KOPT-K1 (cell line): ENCODE data around the gene PGBD1.

Experiments used
- H3K27ac ChIP-seq: fragments of 200-600 bp; sonication (generic); 2 replicates; pipeline ENCODE4 v1.5.1; 2016; ENCODE audit warnings: antibody characterized with exemption, mild to moderate bottlenecking, low read depth, low read length; ENCODE audit not compliant: poor library complexity, severe bottlenecking
- H3K36me3 ChIP-seq: fragments of 200-600 bp; sonication (generic); 2 replicates; pipeline ENCODE4 v1.5.1; 2017; ENCODE audit warnings: antibody characterized with exemption, mild to moderate bottlenecking, low read length, moderate library complexity; ENCODE audit not compliant: insufficient read depth
- H3K9me3 ChIP-seq: fragments of 200-600 bp; sonication (generic); 2 replicates; pipeline ENCODE4 v1.5.1; 2017; ENCODE audit warnings: antibody characterized with exemption, low read length, mild to moderate bottlenecking; ENCODE audit not compliant: insufficient read depth, poor library complexity, severe bottlenecking

Gene PGBD1

DNA sequence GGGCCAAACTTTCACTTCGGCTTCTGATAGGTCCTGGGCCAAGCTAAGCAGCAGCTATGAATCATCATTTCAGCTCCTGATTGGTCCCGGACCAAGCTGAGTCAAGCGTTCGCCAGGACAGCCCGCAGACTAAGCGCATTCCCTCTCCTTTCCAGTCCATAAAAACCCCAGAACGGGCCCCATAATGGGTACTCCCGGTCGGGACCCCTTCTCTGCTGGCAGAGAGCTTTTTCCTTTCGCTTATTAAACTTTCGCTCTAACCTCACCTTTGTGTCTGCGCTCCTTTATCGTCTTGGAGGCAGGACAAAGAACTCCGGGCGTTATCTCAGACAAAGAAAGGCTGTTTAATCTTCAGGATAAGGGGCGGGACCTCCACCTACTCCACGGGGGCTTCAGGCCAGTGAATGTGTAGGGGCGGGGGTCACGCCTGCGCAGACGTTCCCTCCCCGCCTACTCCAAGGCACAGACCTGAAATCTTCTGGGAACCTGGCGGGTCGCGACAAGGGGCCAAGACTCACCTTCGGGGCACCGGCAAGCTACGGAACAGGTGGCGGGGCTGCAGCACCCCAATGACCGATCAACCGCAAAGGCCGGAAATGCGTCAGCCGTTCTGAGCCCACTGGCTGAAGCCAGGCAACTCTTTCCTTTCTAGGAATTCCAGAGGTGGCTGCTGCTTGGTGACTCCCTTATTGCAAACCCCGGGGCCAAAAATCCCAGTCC, 54.4 kb downstream of the PGBD1 start, which contains the start of gene ZSCAN31:
ZSCAN31 (minus strand) TSS at position 585 of the 720 bp plus-strand sequence. CDS start 6,465 bp downstream, outside the sequence.
- H3K36me3 ChIP-seq = no peaks in the 10 kb centered on the region
- H3K9me3 ChIP-seq = peaks cover 9% of the 10 kb centered on the region
- H3K27ac ChIP-seq = peak within 1 kb of the TSS; percentile 82

GRCh38 chr6:28336284-28337120, 55.1 kb downstream of the PGBD1 start:
- Histone ChIP-seq H3K9me3 (peaks cover 9% of the 10 kb centered on the region), H3K27ac (peak overlapping the region; percentile 82), H3K36me3 (no peaks in the 10 kb centered on the region)

DNA sequence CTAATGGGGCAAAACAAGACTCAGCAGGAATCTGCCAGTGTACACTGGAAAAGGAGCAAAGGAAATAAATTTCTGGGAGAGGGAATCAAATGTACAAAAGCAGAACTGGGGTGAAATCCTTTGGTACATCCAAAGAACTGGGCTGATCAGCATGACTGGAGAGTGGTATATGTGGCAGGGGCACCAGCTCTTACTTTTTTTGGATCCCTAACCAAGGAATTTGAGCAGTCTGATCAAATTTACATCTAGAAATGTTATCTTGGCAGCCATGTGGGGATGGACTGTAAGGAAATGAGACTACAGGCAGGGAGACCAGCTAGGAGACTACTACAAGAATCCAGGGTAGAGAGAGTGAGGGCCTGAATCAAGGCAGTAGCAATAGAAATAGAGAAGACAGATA, 55.7 kb downstream of the PGBD1 start:
- peaks cover 9% of the 10 kb centered on the region for H3K9me3 ChIP-seq
- H3K36me3 ChIP-seq = no peaks in the 10 kb centered on the region
- H3K27ac ChIP-seq = peak overlapping the region; percentile 82

DNA sequence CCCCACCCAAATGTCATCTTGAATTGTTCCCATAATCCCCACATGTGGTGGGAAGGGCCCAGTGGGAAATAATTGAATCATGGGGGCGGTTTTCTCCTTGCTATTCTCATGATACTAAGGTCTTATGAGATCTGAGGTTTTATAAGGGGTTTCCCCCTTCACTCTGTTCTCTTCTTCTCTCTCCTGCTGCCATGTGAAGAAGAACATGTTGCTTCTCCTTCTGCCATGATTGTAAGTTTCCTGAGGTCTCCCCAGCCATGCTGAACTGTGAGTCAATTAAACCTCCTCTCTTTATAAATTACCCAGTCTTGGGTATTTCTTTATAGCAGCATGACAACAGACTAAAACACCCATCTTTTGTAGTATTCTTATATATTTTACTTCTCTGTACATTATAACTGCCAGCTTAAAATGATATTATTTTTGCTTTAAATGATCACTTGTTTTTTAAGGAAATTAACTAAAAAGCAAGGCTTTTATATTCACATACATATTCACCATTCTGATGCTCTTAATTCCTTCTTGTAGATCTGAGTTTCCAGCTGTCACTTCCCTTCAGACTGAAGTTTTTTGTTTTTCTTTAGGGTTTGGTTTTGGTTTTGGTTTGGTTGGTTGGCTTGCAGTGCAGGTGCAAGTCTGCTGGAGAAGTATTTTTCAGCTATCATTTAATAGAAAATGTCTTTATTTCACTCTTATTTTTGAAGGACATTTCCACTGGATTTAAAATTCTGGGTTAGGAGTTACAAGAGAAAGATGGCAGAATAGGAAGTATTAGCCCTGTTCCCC, 59.1 kb downstream of the PGBD1 start:
- Histone ChIP-seq H3K9me3 (peaks cover 9% of the 10 kb centered on the region), H3K36me3 (no peaks in the 10 kb centered on the region), H3K27ac (no peak overlapping the region)

DNA sequence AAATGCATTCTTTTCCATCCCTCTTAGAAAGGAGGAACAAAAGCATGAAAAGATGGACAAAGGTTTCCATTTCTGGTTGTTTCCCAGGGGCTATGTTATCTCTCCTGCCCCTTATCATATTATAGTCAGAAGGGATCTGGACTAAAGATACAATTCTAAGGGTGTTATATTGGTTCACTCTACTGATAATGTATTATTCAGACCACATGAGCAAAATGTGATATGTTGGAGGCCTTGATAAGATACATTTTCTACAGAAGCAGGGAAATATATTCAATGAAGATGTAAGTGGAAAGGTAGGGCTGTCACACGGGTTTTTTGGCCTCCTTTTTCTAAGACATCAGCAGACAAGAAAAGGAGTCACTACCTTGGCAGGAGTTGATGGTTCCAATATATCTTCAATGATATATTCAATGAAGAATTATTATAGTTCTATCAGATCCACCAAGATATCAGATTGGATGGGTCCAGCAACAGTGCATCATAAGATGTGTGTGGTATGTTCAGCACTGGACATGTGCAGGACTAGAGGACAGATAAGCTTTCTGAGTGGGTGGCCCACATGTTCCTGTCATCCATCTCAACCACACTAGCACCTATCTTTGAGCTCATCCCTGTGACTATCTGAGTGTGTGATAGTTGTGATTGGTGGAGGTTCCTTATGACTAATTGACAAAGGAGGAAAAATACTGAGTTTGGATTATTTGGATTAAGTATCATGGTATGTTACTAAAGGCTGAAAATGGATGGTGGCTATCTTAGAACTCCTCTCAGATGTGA, 62.7 kb downstream of the PGBD1 start:
- peaks cover 9% of the 10 kb centered on the region for H3K9me3 ChIP-seq
- no peak overlapping the region for H3K27ac ChIP-seq
- H3K36me3 ChIP-seq = no peaks in the 10 kb centered on the region

GRCh38 chr6:28345201-28345600, 63.8 kb downstream of the PGBD1 start:
- Histone ChIP-seq H3K27ac (no peak overlapping the region), H3K36me3 (no peaks in the 10 kb centered on the region), H3K9me3 (peaks cover 3% of the 10 kb centered on the region)

GRCh38 chr6:28347119-28347518, 65.7 kb downstream of the PGBD1 start:
- Histone ChIP-seq H3K27ac (no peak overlapping the region), H3K9me3 (no peaks in the 10 kb centered on the region), H3K36me3 (no peaks in the 10 kb centered on the region)

DNA sequence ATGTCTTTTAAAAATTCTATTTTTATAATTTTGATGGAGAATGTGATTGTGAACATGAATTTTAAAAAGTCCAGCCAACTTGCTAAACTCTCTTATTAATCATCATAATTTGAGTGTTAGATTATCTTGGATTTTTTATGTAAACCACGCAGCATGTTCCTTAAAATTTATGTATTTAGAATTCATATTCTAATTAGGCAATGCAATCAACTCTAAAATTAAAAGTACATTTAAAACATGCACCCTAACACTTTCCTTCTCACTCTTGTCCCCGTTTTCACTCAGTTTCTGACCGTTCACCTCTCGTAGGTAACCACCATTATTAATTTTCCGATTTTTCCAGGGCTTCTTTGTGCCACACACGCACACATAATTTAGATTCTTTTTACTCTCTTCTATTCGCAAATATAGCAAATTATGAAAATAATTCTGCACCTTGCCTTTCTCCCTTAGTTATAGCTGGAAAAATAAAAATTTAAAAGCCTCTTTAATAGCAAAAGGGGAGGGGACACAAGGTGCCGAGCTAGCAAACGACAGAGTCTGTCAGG, 68.0 kb downstream of the PGBD1 start:
- Histone ChIP-seq H3K27ac (peak overlapping the region; percentile 76), H3K9me3 (no peaks in the 10 kb centered on the region), H3K36me3 (no peaks in the 10 kb centered on the region; the same call in 1 of the 2 replicates)

DNA sequence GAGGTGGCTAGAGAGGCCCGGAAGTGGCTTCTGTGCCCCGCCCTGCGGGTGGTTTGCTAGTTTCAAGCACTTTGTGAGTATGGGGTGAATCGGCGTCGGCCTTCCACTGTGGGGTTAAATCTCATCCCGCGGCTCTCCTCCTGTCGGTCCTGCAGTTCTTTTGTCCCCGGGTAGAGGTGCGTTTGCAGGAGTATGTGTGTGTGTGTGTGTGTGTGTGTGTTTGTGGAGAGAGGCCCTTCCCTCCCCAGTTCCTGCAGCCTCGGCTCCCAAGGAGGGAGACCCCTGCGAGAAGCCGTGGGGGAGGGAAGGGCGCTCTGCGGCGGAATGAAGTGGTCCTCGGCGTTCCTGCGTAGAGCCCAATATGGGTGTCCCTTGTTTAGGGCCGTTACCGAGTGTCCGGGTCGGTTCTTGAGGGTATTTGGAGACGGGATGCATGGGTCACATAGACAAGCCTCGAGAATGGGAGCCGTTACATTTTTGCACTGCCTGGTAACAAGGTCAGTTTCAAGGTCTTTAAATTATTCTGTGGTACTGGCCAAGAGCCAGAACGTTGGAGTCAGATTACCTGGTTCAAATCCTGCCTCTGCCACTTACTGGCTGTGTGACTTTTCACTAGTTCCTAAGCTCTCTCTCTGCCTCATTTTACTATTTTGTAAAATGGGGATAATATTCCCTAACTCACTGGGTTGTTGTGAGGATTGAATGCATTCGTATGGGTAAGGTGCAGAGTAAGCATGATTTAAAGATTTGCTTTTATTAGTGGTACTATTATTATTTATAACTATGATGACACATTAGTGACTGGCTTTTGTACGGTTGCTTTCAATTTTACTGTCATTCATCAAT, 68.7 kb downstream of the PGBD1 start, which contains the start of gene ZKSCAN3:
ZKSCAN3 (plus strand) TSS at position 56 of the 846 bp plus-strand sequence. CDS start 9,640 bp downstream, outside the sequence.
- Histone ChIP-seq H3K36me3 (no peaks in the 10 kb centered on the region; the same call in 1 of the 2 replicates), H3K9me3 (no peaks in the 10 kb centered on the region), H3K27ac (peak within 1 kb of the TSS; percentile 76)

DNA sequence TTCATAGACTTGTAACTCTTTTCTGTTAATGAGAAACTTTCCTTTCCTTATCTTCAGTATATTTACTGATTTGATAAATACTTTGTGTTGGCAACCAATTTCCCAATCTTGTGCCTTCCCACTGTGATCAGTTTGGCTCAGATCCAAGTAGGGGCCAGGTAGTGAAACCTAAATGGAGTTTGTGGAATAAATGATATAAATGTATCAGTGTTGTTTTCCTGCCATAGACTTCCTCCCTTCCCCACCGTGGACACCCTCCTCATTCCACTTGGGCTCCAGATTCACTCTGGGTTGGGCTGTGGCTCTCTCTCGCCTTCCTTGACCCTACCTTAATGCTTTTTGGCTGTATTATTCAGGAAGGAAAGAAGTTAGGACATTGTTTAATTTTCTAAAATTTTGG, 69.7 kb downstream of the PGBD1 start:
- Histone ChIP-seq H3K27ac (no peak overlapping the region), H3K36me3 (no peaks in the 10 kb centered on the region; the same call in 1 of the 2 replicates)

GRCh38 chr6:28351493-28351925, 70.1 kb downstream of the PGBD1 start:
- Histone ChIP-seq H3K27ac (no peak overlapping the region), H3K36me3 (no peaks in the 10 kb centered on the region; the same call in 1 of the 2 replicates), H3K9me3 (no peaks in the 10 kb centered on the region)

More for the DNA sequence above, 69.7 kb downstream of the PGBD1 start:
- H3K9me3 ChIP-seq = no peaks in the 10 kb centered on the region
